Nephron (organoid): ENCODE results near the gene IRF5.
A peak's percentile ranks its signal among the peaks of the same experiment; 100 is the strongest.
"Not testable (repeated sequence)": the region's sequence is repeated elsewhere in the genome, so short reads cannot be mapped to it uniquely, and the experiment has no call there.

Experiments
- H3K27ac Mint-ChIP-seq, 3 experiments: 2 replicates each; pipeline ENCODE4 v1.8.0; 2020; ENCODE audit warnings: mixed read lengths in 3 of 3, mild to moderate bottlenecking in 2 of 3, moderate library complexity in 1 of 3
- H3K27me3 Mint-ChIP-seq: 2 replicates; pipeline ENCODE4 v1.8.0; 2021; ENCODE audit warnings: low read depth, mild to moderate bottlenecking, moderate library complexity, mixed read lengths
- H3K36me3 Mint-ChIP-seq: 2 replicates; pipeline ENCODE4 v1.8.0; 2020; ENCODE audit warnings: low read depth, mixed read lengths
- H3K4me1 Mint-ChIP-seq: 2 replicates; pipeline ENCODE4 v1.8.0; 2020; ENCODE audit warnings: mixed read lengths
- H3K4me3 Mint-ChIP-seq, 3 experiments: 2 replicates each; pipeline ENCODE4 v1.8.0; 2020; ENCODE audit warnings: mild to moderate bottlenecking in 3 of 3, mixed read lengths in 3 of 3, moderate library complexity in 2 of 3
- H3K9me3 Mint-ChIP-seq: 2 replicates; pipeline ENCODE4 v1.8.0; 2020; ENCODE audit warnings: mixed read lengths
- TF ChIP-seq, protein P1 (sequence below), 3 experiments: fragments of 200-600 bp; sonication (generic); IDR thresholded peaks; one replicate each; pipeline ENCODE4 v1.5.0; 2021; ENCODE audit warnings: antibody characterized with exemption in 3 of 3; ENCODE audit not compliant: unreplicated experiment in 3 of 3

IRF5 gene

GRCh38 chr7:128993419-128993818 is 55.7 kb downstream of the IRF5 start:
- no peaks in the 10 kb centered on the region for H3K9me3 Mint-ChIP-seq
- H3K4me3 Mint-ChIP-seq = no peak overlapping the region
- TF ChIP-seq, protein P1, sequence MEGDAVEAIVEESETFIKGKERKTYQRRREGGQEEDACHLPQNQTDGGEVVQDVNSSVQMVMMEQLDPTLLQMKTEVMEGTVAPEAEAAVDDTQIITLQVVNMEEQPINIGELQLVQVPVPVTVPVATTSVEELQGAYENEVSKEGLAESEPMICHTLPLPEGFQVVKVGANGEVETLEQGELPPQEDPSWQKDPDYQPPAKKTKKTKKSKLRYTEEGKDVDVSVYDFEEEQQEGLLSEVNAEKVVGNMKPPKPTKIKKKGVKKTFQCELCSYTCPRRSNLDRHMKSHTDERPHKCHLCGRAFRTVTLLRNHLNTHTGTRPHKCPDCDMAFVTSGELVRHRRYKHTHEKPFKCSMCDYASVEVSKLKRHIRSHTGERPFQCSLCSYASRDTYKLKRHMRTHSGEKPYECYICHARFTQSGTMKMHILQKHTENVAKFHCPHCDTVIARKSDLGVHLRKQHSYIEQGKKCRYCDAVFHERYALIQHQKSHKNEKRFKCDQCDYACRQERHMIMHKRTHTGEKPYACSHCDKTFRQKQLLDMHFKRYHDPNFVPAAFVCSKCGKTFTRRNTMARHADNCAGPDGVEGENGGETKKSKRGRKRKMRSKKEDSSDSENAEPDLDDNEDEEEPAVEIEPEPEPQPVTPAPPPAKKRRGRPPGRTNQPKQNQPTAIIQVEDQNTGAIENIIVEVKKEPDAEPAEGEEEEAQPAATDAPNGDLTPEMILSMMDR (IDR thresholded peaks at IDR 0.05; ENCODE audit: unreplicated experiment in 3 of 3) = no peak
- peak overlapping the region in 1 of 3 experiments; percentile 63 for H3K27ac Mint-ChIP-seq
- H3K36me3 Mint-ChIP-seq = peaks cover 49% of the 10 kb centered on the region
- no peaks in the 10 kb centered on the region for H3K27me3 Mint-ChIP-seq
- H3K4me1 Mint-ChIP-seq = no peaks in the 10 kb centered on the region

- not testable (repeated sequence) for H3K27me3 Mint-ChIP-seq, H3K4me3 Mint-ChIP-seq, H3K9me3 Mint-ChIP-seq, H3K4me1 Mint-ChIP-seq
- peaks cover 45% of the 10 kb centered on the region for H3K36me3 Mint-ChIP-seq
- peak overlapping the region in 1 of 3 experiments; percentile 63 for H3K27ac Mint-ChIP-seq
Measured at GRCh38 chr7:128994560-128994959, 56.8 kb downstream of the IRF5 start.

GRCh38 chr7:128997181-128997580 is 59.5 kb downstream of the IRF5 start:
- H3K4me3 Mint-ChIP-seq = no peak overlapping the region
- peaks cover 51% of the 10 kb centered on the region for H3K36me3 Mint-ChIP-seq
- H3K9me3 Mint-ChIP-seq = no peaks in the 10 kb centered on the region
- TF ChIP-seq, protein P1 (IDR thresholded peaks at IDR 0.05; ENCODE audit: unreplicated experiment in 3 of 3) = no peak
- H3K27ac Mint-ChIP-seq = peak overlapping the region in 1 of 3 experiments; percentile 22
- H3K4me1 Mint-ChIP-seq = no peaks in the 10 kb centered on the region
- no peaks in the 10 kb centered on the region for H3K27me3 Mint-ChIP-seq
